ENCODE measurements around the gene SDHD.
A peak's percentile ranks its signal among the peaks of the same experiment; 100 is the strongest.

SDHD gene

DNA sequence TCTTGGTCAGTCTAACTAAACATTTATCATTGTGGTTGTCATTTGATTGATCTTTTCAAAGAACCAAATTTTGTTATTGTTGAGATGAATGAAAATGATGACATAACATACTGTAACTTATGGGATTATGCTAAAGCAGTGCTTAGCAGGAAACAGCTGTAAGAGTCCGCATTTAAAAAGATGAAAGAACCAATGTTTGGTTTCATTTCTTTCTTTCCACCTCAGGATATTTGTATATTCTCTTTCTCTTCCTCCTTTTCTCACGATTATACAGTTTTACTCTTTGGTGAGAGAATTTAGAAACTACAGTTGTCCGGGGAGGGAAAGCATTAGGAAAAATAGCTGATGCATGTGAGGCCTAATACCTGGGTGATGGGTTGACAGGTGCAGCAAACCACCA is 36.0 kb upstream of the SDHD start:
- TF ChIP-seq, protein P1, sequence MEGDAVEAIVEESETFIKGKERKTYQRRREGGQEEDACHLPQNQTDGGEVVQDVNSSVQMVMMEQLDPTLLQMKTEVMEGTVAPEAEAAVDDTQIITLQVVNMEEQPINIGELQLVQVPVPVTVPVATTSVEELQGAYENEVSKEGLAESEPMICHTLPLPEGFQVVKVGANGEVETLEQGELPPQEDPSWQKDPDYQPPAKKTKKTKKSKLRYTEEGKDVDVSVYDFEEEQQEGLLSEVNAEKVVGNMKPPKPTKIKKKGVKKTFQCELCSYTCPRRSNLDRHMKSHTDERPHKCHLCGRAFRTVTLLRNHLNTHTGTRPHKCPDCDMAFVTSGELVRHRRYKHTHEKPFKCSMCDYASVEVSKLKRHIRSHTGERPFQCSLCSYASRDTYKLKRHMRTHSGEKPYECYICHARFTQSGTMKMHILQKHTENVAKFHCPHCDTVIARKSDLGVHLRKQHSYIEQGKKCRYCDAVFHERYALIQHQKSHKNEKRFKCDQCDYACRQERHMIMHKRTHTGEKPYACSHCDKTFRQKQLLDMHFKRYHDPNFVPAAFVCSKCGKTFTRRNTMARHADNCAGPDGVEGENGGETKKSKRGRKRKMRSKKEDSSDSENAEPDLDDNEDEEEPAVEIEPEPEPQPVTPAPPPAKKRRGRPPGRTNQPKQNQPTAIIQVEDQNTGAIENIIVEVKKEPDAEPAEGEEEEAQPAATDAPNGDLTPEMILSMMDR (IDR thresholded peaks at IDR 0.05; ENCODE audit: borderline replicate concordance, insufficient read depth, low read depth, low read length): no peak
- no peak overlapping the region for H3K4me3 ChIP-seq (ENCODE audit: low read depth, low read length)

DNA sequence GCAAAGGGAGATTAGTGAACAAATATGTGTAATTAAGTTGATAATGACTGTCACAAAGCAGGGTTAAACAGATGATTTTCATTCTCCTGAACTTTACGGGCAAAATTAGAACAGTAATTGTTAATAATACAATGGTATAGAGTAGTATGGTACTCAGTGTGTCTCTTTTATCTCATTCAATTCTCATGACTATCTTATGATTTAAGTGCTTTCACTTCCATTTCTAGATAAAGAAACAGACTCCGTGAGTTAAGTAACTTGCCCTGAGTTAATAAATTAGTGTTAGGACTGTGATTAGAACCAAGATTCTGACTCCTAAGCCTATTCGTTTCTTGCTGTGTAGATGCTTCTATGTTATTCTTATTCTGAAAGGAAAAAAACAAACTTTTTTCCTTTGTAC is 34.9 kb upstream of the SDHD start:
- H3K4me3 ChIP-seq (ENCODE audit: low read depth, low read length): no peak overlapping the region
- TF ChIP-seq, protein P1 (IDR thresholded peaks at IDR 0.05; ENCODE audit: borderline replicate concordance, insufficient read depth, low read depth, low read length): no peak

DNA sequence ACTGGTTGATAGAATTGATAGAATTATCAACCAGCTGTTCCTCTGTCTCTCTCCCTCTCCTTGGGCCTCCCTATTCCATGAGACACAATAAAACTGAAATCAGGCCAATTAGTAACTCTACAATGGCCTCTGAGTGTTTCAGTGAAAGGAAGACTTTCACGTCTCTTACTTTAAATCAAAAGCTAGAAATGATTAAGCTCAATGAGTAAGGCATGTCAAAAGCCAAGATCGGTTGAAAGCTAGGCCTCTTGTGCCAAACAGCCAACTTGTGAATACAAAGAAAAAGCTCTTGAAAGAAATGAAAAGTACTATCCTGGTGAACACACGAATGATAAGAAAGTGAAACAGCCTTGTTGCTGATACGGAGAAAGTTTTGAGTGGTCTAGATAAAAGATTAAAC is 29.5 kb upstream of the SDHD start:
- TF ChIP-seq, protein P1 (IDR thresholded peaks at IDR 0.05; ENCODE audit: borderline replicate concordance, insufficient read depth, low read depth, low read length): no peak

DNA sequence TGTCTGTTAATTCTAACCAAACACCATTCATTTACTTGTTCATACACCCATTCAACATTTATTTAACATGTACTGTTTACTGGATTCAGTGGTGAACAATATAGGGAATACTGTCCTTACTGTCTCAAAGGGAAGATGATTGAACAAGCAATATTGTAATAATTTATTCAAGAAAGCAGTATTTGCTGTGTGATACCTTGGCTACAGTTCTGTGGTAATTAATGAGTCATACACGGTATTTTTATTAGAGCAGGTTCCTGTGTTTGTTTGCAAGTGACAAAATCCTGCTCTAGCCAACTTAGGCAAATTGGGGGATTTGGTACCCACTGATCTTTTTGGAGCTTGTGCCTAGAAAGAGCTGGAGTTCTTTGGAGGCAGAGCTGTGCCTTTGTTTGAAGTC is 28.6 kb upstream of the SDHD start:
- no peak overlapping the region for H3K4me3 ChIP-seq (ENCODE audit: low read depth, low read length)
- TF ChIP-seq, protein P1 (IDR thresholded peaks at IDR 0.05; ENCODE audit: borderline replicate concordance, insufficient read depth, low read depth, low read length): no peak

More for the DNA sequence above, 29.5 kb upstream of the SDHD start:
- no peak overlapping the region for H3K4me3 ChIP-seq (ENCODE audit: low read depth, low read length)

DNA sequence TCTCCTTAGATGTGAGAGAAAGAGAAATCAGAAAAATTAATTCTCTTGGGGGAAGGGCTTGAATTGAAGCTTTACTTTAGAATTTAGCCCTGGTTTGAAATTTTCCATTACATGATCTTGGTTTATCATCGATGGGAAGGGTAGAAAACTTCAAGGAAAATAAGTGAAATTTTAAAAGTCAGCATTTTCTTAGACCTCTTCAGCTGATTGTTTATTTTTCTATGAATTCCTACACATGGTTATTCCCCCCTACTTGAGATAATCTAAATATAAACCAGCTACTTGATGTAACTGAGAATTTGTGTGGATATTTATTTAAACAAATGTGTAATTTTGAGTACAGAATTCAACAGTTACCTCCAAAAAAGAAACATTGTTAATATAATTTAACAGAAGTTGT is 23.8 kb upstream of the SDHD start:
- TF ChIP-seq, protein P1 (IDR thresholded peaks at IDR 0.05; ENCODE audit: borderline replicate concordance, insufficient read depth, low read depth, low read length): no peak
- no peak overlapping the region for H3K4me3 ChIP-seq (ENCODE audit: low read depth, low read length)

DNA sequence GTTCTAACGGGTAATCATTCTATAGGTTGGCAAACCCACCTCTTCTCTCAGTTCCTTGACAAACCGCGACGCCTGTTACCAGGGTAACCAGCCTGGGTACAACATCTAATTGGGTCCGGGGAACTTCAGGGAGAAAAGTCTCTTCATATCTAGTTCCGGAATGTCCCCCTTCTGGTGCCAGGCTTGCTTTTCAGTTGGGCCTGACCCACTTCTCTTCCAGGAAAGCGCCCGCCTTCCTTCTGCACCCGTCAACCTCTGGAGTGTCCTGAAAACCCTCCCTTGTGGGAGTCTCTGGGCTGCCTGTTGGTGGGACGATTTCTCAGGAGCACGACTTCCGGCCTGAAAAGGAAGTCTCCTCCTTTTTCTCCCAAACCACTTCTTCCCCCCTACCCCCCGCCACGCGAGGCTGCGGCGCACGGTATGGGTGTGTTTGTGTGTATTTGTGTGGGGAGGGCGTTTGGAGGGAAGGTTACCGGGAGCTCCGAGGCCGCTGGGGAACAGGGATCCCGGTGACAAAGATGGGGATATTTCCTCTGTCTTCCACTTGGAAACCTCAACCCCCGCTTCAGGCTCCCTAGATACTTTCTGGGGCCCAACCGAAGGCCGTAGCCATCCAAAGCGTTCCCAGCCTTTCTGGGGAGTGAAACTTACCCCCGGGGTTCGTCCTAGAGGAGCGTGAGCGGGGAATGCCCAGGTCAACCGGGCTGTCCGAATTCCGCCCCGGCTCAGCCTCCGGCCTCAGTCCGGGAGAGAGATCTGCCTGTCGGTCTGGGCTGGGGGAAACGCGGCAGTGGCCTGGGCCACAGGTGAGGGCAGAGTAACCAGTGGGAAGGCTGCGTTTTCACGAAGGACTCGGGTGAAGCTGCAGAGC is 12.5 kb upstream of the SDHD start, which contains the start of the genes NKAPD1 and PIH1D2:
TSS of gene NKAPD1 (plus strand) at position 359 of the 871 bp plus-strand sequence. CDS start 1,276 bp downstream, outside the sequence.
TSS of gene PIH1D2 (minus strand) at position 77 of the 871 bp plus-strand sequence. CDS start 843 bp downstream, outside the sequence.
- TF ChIP-seq, protein P1 (IDR thresholded peaks at IDR 0.05; ENCODE audit: borderline replicate concordance, insufficient read depth, low read depth, low read length): no peak
- peak within 1 kb of the TSS; percentile 83 for H3K4me3 ChIP-seq (ENCODE audit: low read depth, low read length)

DNA sequence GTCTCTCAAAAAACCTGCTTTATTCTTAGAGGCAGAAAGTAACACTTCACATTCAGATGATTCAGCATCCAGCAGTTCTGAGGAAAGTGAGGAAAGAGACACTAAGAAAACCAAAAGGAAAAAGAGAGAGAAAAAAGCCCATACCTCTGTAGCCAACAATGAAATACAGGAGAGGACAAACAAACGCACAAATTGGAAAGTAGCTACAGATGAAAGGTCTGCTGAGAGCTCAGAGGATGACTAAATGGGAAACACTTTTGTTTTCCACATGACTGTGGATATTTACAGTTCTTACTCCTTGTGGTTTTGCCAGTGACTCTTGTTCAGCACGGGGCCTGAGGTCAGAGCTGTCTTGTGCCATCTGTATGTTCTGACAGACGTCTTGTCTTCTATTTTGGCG is 3.9 kb upstream of the SDHD start:
- TF ChIP-seq, protein P1 (IDR thresholded peaks at IDR 0.05; ENCODE audit: borderline replicate concordance, insufficient read depth, low read depth, low read length): no peak
- no peak overlapping the region for H3K4me3 ChIP-seq (ENCODE audit: low read depth, low read length)

Measured in GM12875 (cell line).